ENCODE measurements around the gene CAMK2A. TPM values are rescaled to one million over a fixed set of nuclear protein-coding genes. Genes with fewer than 3 reads are reported as not detected.

The CAMK2A gene
- total and polyA plus RNA-seq, 2 experiments from 2014 or later, result 0.18 TPM; not detected in 1

GRCh38 chr5:150241298-150242160, 48.0 kb downstream of the CAMK2A start (continued):
- TF ChIP-seq ETS1 (IDR thresholded peaks at IDR 0.05), result no peak

DNA sequence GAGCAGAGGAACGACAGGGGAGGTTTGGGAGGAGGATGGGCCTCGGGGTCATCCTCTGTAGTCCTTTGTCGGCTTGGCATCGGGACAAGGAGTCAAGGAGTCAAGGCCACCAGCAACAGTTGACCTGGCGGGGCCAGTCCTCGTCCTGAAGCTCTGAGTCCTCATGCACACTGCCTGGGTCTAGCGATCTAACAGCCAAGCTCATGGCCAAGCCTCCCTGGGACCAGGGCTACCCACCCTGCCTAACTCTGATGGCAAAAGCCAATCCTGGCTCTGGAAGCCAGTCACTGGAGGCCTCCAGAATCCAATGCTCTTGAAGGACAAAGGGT, 49.8 kb downstream of the CAMK2A start:
- Histone ChIP-seq H3K36me3 (ENCODE audit: insufficient read depth) (no peaks in the 10 kb centered on the region), H3K27ac (ENCODE audit: low read depth) (no peak overlapping the region), H3F3A (replicated peaks; ENCODE audit: low read depth) (no peaks in the 10 kb centered on the region), H4K20me1 (replicated peaks; ENCODE audit: insufficient read depth) (no peaks in the 10 kb centered on the region), H3K79me2 (replicated peaks; ENCODE audit: insufficient read depth) (no peaks in the 10 kb centered on the region), H3K4me3 (no peak overlapping the region), H3K4me2 (no peak overlapping the region), H3K9me2 (ENCODE audit: insufficient read depth) (no peaks in the 10 kb centered on the region), H2AFZ (no peak overlapping the region), H3K27me3 (ENCODE audit: insufficient read depth) (no peaks in the 10 kb centered on the region), H3K4me1 (ENCODE audit: insufficient read depth) (no peaks in the 10 kb centered on the region)
- Mint-ChIP-seq H3K27ac (no peak overlapping the region), H3K27me3 (ENCODE audit: insufficient read depth, low read depth, poor library complexity) (peaks cover 4% of the 10 kb centered on the region), H3K9me3 (no peaks in the 10 kb centered on the region), H3K4me1 (peaks cover 3% of the 10 kb centered on the region; the same call in 1 of the 3 replicates), H3K36me3 (ENCODE audit: low read depth) (no peaks in the 10 kb centered on the region), H3K4me3 (no peak overlapping the region)
- no peak for DNase-seq (ENCODE audit: low spot score)
- no peak for ATAC-seq
- no peak for TF ChIP-seq ZNF114 (CRISPR knock-in tag; IDR thresholded peaks at IDR 0.05)
- TF ChIP-seq EZH2phosphoT487 (IDR thresholded peaks at IDR 0.05; ENCODE audit: unreplicated experiment), result no peak
- no peak for TF ChIP-seq CREB1 (CRISPR knock-in tag; IDR thresholded peaks at IDR 0.05; ENCODE audit: low read depth)
- no peak for TF ChIP-seq CTCF (conservative IDR thresholded peaks at IDR 0.05; ENCODE audit: low read depth in 2 of 2)
- TF ChIP-seq REST (IDR thresholded peaks at IDR 0.05; ENCODE audit: unreplicated experiment), result no peak
- TF ChIP-seq ETS1 (IDR thresholded peaks at IDR 0.05), result no peak
- TF ChIP-seq ZNF331 (CRISPR knock-in tag; IDR thresholded peaks at IDR 0.05; ENCODE audit: low read depth), result no peak
- no peak for TF ChIP-seq POLR2AphosphoS5 (IDR thresholded peaks at IDR 0.05; ENCODE audit: low read depth)
- no peak for TF ChIP-seq STAT1 (IDR thresholded peaks at IDR 0.05; ENCODE audit: unreplicated experiment)
- no peak for TF ChIP-seq JUNB (IDR thresholded peaks at IDR 0.05; ENCODE audit: unreplicated experiment)
- no peak for TF ChIP-seq EZH2 (IDR thresholded peaks at IDR 0.05; ENCODE audit: low read depth, unreplicated experiment)
